Measurements from ENCODE around the gene UTP14A. TPM values are rescaled to one million over a fixed set of nuclear protein-coding genes. Genes with fewer than 3 reads are reported as not detected.

UTP14A gene
- total RNA-seq, 1 experiment from 2014 or later = 16.1 TPM

DNA sequence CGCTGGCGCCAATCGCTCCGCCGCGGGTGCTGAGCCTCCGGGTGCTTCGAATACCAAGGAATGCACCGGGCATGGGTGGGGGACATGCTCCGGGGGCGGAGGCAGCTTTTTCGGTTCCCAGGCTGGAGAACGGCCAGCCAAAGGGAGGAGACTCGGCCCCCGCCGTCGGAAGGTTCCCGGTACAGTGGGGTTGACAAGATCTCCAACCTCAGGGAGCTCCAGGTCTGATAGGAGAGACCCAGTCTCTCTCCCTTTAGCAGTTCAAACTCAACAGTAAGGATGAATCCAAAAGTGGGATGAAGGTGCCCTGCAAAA lies 47.3 kb downstream of the UTP14A start:
- DNase-seq (ENCODE audit: low spot score) = no peak

DNA sequence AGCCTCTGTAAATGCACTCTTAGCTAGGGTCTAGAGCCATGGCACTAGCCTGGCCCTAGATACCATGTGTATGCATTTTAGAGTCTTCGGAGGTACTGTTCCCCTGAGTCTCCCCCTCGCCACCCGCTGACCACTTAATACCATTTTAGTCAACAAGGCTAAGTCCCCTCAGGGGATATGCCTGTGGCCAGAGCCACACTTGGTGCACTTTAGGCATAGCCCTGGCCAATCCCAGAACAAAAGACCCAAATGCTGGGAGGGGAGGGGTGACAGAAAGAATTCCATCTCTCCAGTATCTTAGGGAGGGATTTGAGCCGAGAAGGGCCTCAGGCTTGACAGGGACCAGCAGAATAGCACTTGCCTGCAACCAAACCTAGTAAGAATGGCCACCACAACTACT lies 47.9 kb downstream of the UTP14A start:
- no peak for DNase-seq (ENCODE audit: low spot score)

DNA sequence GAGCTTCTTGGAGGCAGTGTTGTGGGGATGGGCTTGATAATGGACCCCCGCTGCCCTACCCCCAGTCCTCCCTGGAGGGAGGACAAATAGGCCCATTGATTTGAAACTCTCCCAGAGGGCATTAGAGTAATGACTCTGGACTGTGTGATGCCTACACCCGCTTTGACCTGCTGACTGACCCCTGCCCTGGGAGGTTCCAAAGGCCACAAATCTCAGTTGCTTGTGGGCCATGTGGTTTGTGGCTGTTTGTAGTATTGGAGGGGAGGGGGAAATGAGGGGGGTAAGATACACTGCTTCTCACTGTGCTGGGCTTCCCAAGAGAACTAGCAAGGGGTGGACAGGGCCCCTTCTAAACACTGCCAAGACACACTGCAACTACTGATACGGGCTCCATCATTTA lies 48.8 kb downstream of the UTP14A start:
- DNase-seq (ENCODE audit: low spot score) = no peak

DNA sequence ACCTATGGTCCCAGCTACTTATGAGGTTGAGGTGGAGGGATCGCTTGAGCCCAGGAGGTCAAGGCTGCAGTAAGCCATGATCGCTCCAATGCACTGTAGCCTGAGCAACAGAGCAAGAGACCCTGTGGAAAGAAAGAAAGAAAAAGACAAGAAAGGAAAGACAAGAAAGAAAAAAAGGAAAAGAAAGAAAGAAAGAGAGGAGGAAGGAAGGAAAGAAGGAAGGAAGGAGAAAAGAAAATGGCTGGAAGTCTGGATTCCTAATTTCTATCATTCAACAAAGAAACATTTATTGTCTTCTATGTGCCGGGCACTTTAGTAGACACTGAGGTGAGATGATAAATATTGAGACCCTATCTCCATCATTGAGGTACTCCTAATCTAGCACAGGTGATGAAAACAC lies 49.7 kb downstream of the UTP14A start:
- no peak for DNase-seq (ENCODE audit: low spot score)

DNA sequence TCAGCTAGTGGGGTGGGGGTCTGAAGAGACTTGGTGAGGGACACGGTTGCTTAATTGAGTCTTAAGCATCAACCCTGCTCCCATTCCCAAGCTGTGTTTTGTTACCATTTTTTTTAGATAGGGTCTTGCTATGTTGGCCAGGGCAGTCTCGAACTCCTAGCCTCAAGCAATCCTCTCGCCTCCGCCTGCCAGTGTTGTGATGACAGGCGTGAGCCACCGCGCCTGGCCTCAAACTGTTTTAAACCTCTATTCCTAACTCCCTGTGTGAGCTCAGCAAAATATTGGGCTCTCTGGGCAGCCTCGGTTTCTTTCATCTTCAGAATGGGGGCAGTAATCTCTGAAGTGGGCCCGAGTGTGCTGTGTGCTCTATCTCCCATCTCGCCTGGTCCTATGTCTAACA lies 50.2 kb downstream of the UTP14A start:
- DNase-seq (ENCODE audit: low spot score) = no peak

DNA sequence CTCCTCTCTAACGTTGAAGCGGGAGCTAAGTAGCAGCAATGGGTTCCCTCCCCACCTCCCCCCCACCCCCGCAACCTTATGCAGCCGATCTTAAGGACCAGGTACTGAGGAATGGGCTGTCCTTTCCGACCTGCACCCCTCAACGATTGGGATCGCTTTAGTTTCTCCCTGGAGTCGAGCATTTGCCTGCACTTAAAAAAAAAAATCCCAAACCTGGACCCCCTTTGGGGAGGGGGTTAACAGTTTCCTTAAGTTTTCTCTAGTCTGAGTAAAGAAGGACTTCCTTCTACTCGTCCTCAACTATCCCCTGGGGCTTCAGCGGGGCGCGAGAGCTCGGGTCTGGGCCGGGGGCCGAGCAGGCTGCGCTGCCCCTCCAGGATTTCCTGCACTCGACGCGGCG lies 50.8 kb downstream of the UTP14A start:
- no peak for DNase-seq (ENCODE audit: low spot score)

DNA sequence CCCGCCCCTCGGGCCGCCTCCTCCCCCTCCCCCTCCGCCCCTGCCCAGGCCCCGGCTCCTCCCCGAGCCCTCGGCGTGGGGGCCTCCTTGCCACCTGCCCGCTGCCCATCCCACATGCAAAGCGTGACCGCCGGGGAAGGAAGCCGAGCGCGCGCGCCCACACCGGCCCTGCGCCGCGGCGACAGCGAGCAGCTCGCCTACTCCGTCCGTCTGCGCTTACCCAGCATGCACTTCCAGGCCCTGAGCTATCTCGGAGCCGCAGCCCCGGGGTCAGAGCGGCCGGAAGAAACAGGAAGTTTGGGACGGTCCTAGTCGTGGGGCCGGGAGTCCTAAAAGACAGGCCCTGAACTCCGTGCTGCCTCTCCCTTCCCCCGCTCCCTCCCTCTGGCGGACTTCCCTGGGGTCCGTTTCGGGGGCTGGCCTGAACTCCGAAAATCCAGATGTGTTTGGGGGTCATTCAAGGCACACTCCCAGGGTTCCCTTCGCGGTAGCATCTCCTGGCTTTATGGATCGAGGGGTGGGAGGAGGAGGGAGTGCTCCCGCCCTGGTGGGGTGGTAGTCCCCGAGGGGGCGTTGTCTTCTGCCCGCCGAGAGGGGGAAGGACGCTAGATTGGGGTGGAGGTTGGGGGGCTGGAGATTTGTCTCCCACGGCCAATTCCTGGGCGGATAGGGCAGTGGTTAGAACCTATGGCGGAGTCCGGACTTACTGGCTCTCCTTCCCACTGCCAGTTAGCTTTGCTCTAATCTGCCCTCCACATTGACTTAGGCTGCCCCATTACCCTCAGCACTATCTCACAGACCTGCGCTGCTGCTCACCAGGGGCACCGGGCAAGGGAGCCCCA lies 51.5 kb downstream of the UTP14A start:
- no peak for DNase-seq (ENCODE audit: low spot score)

DNA sequence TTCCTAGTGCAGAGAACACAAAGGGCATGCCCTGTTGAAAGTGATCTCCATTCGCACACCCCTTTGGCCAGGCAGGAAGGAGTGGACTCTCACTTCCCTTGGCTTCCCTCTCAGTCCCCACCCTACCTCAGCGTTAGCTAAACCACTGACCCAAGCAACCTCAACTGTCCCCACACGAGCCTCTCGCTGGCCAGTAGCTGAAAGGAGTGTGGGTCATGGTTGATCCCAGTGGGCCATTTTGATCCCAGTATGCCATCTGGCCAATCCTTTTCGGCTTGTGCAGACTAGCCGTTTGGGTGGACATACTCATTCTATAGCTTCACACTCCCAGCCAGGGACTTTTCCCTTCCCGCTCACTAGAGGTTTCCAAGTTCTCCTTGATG lies 52.1 kb downstream of the UTP14A start:
- no peak for DNase-seq (ENCODE audit: low spot score)

DNA sequence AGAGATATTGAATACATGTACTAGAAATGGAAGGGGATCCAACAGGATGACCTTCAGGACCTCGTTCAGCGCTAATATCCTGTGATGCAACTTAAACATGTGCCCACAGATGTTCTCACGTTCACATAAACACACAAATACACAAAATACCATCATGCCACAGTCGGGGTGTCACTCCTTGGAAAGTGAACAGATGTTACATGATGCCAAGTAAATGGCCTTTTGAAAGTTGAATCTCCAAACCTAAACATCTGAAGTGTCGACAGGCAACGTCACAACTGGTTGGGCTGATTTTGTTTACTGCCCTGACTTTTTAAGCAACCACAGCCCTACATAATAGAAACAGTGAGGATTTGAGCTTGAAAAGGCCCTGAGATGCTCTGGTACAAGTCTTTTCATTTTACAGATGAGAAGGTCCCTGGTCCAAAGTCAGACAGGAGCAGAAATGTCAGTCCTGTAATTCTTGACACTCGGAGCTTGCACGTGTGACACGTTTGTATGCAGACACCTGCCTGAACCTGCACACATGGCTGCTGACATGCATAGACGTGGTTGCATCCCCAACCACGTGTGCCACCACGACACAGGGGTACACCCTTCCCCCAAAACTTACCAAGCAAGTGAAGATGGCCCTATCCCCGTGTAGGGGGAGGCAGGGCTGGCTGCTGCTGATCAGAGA lies 53.0 kb downstream of the UTP14A start:
- DNase-seq (ENCODE audit: low spot score) = no peak

DNA sequence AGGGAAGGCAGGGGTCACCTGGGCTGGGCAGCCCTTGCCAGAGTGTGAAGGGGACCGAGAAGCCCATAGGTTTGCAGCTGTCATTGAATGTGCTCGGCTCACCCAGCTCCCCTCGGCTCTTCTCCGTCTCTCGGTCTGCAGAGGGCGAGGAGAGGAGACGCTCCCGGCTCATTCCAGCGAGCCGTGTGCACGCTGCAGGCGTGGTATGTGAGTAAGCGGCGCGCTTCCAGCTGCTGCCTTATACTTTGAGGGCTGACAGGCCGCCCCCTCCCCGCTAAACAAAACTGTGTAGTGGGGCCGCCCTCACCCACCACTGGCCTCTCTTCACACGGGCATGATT lies 53.5 kb downstream of the UTP14A start:
- DNase-seq (ENCODE audit: low spot score) = no peak

DNA sequence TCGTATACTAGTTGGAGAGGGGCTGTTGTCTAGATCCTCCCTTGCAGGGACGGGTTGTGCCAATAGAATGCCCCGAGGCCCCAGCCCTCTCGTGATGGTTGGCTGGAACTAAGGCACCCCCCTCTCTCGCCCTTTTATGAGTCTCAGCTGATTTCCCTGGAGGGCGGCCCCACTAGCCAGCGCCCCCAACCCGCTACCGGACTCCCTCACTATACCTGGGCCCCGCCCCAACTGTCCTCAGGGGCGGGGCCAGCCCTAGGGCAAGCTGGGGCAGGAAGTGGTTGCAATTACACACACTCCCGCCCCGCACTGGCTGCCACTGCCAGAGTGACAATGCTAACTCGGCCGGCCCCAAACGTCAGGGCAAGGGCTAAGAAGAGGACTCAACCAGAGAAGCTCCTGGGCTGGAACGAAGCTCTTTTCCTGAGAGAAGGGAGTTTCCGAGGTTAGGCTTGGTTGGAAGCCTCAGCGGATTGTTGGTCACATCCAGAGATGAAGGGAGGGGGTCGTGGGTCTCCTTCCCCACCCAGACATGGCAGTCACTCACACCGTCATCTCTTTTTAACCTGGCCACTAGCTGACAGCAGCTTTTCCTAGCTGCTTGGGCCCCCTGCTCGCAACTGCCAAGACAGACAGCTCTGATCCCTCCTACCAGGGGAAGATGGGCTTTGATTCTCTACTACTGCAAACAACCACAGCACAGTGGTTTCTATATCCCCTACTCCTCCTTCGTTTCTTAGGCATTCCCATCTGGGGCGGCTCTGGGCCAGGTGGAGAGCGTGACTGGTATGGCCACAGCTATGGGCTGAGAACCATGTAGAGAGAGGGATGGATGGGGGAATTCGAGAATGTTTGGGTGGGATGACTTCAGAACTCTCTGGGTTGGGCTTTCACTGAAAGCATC lies 55.5 kb downstream of the UTP14A start:
- peak; percentile 62 for DNase-seq (ENCODE audit: low spot score)

DNA sequence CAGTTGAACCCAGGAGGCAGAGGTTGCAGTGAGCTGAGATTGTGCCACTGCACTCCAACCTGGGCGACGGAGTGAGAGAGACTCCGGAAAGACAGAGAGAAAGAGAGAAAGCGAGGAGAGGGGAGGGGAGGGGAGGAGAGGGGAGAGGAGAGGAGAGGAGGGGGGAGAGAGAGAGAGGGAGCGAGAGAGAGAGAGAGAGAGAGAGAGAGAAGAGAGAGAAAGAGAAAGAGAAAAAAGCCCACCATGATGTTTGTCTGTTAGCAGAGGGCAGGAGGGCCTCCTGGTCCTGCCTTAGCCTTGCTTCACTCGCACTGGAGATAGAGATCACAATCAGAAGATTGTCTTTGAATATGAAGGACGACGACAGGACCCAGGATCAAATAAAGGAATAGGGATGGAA lies 57.8 kb downstream of the UTP14A start:
- DNase-seq (ENCODE audit: low spot score) = no peak

DNA sequence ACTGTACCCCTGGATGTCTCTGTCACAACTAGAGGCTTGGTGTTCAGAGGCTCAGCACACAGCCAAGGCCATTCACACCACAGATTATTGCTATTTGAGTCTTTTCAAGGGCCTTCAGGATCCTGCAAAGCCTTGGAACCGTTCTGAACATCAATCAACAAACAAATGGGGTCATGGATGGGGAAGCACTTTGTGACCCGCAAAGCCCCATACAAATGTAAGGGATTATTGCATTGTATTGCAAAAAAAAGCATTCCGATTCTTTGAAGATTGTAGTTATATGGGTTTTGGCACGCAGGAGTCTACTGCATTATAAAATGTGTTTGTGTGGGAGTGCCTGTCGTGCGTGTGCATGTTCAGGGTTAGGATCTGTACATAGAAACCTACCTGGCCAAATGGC lies 59.2 kb downstream of the UTP14A start:
- no peak for DNase-seq (ENCODE audit: low spot score)

DNA sequence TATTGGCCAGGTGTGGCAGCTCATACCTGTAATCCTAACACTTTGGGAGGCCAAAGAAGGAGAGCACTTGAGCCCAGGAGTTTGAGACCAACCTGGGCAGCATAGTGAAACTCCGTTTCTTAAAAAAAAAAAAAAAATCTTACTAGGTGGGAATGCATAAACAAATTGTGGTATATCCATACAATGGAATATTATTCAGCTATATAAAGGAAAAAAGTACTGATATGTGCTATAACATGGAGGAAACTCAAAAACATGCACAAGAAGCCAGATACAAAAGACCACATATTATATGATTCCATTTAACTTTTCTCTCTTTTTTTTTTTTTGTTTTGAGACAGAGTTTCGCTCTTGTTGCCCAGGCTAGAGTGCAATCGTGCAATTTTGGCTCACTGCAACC lies 63.0 kb downstream of the UTP14A start:
- no peak for DNase-seq (ENCODE audit: low spot score)

DNA sequence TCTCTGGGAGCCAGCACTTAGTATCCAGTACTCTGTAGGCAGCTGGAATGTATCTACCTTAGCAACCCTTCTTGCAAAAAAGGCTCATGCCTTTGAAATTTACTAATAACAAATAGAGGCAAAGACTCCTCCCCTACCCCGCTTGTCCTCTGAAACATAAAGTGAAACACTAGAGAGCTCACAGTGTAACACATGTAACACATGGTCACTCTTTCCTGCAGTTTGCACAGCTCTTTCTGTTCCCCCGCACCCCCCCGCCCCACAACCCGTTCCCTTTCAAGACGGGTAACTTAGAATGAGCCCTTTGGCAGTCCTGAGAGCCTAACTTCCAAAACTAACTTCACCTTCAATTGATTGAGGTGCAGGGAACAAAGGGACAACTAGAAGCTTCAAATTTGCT lies 70.5 kb downstream of the UTP14A start:
- DNase-seq (ENCODE audit: low spot score) = no peak

Other genes with a start within 250 kb of the UTP14A start
- gene XPNPEP2, start 167.2 kb upstream of the UTP14A start, total RNA-seq (2014; rRNA removed; shearing (Covaris generic)) = not detected in 2 replicates
- not detected in 2 replicates for gene SASH3, start 126.2 kb upstream of the UTP14A start, total RNA-seq (2014; rRNA removed; shearing (Covaris generic))
- 10.4 and 18.8 TPM in 2 replicates for gene ZDHHC9, start 62.3 kb upstream of the UTP14A start, total RNA-seq (2014; rRNA removed; shearing (Covaris generic))
- 0.48 and 0.74 TPM in 2 replicates for gene BCORL1, start 76.5 kb downstream of the UTP14A start, total RNA-seq (2014; rRNA removed; shearing (Covaris generic))
- 8.0 and 8.6 TPM in 2 replicates for gene ELF4, start 204.3 kb downstream of the UTP14A start, total RNA-seq (2014; rRNA removed; shearing (Covaris generic))